ENCODE data around the gene FBXO39.

DNA sequence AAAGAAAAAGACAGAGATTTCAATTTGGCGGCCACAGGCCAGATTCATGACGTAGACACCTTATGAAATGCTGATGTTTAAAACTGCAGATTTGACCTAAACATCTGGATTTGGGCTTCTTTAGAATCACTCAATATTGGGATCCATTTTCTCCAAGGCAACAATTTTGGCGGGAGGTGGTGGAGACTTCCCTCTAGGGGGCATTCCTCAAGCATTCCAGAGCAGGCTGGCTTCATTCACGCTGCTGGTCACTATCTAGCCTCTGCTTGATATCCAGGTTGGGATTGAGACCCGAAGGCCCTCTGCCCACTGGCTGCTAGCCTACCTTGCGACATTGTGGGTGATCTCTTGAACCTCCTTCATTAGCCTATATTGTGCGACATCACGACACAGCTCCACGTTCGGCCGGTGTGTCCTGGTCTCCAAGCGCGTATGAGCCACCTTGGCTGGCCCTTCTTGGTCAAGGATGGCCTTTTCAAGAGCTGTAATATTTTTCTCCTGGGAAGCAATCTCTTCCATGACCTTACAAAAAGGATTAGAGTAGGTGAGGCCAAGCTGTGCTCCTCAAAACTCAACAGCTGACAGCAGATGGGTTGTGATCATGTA lies 24.5 kb downstream of the FBXO39 start:
- TF ChIP-seq, protein P1, sequence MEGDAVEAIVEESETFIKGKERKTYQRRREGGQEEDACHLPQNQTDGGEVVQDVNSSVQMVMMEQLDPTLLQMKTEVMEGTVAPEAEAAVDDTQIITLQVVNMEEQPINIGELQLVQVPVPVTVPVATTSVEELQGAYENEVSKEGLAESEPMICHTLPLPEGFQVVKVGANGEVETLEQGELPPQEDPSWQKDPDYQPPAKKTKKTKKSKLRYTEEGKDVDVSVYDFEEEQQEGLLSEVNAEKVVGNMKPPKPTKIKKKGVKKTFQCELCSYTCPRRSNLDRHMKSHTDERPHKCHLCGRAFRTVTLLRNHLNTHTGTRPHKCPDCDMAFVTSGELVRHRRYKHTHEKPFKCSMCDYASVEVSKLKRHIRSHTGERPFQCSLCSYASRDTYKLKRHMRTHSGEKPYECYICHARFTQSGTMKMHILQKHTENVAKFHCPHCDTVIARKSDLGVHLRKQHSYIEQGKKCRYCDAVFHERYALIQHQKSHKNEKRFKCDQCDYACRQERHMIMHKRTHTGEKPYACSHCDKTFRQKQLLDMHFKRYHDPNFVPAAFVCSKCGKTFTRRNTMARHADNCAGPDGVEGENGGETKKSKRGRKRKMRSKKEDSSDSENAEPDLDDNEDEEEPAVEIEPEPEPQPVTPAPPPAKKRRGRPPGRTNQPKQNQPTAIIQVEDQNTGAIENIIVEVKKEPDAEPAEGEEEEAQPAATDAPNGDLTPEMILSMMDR (IDR thresholded peaks at IDR 0.05): no peak
- no peak for TF ChIP-seq POLR2A (IDR thresholded peaks at IDR 0.05)

Measured in body of pancreas (tissue), 4 donors.